Activated CD8-positive, alpha-beta memory T cell treated with anti-CD3 and anti-CD28 coated beads, Interleukin-2, amount 50 U/mL, for 1 hour (primary cell): Measurements from ENCODE around the gene SUPT20HL1.
"Not testable (repeated sequence)": the region's sequence is repeated elsewhere in the genome, so short reads cannot be mapped to it uniquely, and the experiment has no call there.

Experiments used
- DNase-seq: peaks from one replicate; pipeline ENCODE4 v3.0.0-alpha.2; 2020; ENCODE audit errors: extremely low read depth

SUPT20HL1 gene

DNA sequence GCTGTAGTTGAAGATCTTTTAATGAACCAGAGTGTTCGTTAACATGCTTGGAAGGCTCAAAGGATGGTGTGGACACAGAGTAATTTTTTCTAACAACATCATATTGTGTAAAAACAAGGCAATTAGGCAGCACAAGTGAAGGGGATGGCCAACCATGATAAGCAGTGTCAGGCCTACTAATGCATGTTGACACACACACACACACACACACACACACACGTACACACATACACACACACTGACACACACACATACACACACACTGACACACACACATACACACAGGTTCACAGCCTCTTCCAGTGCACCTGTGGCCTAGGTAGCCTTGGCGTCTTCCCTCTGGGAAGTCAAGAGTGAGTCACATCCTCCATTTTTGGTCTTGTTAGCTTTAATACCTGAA lies at the start of gene SUPT20HL1:
Gene SUPT20HL1 (plus strand): TSS at position 368 of the 400 bp plus-strand sequence. CDS start 2,122 bp downstream, outside the sequence.
- no peak for DNase-seq

DNA sequence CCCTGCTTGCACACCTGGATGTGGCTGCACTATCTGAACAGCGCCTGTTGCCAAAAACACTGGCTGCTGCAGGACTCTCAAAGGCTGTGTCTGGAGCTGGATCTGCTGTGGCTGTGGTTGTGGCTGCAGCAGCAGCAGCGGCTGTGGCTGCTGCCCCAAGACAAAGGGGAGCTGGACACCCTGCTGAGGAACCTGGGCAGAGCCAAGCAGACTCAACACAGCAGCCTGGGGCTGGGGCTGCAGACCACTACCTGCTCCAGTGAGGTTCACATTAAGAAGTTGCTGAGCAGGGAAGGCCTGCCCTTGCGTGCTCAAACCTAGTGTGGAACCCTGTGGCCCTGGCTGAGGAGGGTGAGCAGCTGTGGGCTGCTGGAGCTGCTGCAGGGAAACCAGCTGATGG lies 49.5 kb upstream of the SUPT20HL1 start:
- not testable (repeated sequence) for DNase-seq

DNA sequence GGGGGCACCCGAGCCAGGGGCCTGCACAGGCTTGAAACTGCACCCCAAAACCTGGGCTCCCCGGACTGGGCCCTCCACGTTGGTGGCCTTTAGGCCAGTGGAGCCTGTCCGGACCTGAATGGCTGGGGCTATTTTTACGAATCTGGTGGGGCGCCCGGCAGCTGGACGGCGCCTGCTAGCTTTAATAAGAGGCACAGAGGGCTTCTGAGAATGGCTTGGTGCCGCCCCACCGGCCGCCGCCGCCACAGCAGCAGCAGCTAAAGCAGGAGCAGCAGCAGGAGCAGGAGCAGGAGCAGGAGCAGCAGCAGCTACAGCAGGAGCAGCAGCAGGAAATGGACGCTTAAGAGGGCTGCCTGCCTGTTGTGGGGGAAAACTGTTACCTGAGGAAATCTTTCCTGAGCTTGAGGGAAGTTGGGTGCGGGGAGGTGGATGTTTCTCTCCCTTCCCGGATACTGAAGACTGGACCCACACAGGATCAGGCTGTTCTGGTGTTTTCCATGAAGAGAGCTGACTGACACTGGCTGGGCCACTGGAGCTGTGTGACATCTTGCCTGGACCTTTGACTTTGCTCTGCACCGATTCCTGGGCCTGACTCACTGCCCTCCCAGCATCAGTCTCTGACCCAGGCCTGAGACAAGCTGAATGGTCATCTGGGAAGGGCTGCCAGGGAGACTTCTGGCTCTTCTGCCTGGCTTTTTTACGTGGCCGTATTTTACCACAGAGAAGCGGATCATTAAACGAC lies 48.8 kb upstream of the SUPT20HL1 start:
- DNase-seq = not testable (repeated sequence)

DNA sequence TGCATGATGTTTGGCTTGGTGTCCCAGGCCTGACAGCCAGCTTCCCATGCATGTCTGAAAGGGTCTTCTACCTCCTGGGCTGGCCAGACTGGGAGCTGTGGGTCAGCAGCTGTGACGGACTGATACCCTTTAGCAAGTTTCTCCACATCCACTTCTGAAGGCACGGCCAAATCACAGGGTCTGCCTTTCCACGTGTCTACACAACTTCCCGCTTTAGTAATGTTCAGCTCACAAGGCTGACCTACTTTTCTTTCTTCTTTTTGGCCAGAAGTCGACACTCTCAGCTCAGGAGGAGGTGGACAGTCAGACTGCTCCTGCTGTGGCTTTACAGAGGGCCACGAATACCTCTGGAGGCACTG lies 48.2 kb upstream of the SUPT20HL1 start:
- not testable (repeated sequence) for DNase-seq

DNA sequence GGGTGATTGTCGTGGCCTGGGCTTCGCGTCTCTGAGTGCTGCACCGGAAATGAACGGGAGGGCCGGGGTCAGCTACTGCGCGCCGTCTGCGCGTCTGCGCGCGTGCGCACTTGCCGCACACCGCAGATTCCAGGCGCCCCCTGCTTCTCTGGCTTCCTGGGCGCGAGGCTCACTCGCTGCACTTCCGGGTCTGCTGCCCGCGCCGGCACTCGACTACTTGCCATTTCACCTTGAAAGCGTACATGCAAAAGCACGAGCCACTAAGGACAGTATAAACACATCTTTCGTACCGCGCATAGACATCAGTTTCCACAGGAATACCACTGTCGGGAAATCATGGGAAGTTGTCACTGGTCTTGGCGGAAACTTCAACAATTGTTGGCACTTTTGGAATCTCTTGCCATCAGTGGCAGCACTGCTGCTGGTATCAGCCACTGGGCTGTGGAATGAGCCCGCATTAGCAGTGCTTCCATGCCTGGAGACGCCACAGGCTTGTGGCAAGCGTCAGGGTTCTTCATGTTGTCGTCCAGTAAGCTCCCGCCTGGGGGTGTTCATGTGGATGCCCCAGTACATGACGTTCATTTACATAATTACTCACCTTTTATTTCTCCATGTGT lies 46.3 kb upstream of the SUPT20HL1 start, which contains the start of gene SUPT20HL2:
Gene SUPT20HL2 (minus strand): TSS at position 51 of the 617 bp plus-strand sequence. CDS start 754 bp downstream, outside the sequence.
- DNase-seq = no peak

DNA sequence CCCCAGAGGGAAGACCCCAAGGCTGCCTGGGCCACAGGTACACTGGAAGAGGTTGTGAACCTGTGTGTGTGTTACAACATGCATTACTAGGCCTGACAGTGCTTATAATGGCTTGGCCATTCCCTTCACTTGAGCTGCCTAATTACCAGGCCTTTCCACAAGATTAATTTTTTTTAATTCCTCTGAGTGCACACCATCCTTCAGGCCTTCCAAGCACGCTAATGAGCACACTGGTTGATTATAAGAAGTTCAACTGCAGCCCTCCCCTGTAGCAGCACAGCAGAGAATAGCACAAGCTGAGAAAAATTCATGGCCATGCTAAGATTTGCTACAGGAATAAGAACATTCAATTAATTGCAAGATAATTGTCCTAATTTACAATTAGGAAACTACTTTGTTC lies 44.3 kb upstream of the SUPT20HL1 start:
- no peak for DNase-seq

DNA sequence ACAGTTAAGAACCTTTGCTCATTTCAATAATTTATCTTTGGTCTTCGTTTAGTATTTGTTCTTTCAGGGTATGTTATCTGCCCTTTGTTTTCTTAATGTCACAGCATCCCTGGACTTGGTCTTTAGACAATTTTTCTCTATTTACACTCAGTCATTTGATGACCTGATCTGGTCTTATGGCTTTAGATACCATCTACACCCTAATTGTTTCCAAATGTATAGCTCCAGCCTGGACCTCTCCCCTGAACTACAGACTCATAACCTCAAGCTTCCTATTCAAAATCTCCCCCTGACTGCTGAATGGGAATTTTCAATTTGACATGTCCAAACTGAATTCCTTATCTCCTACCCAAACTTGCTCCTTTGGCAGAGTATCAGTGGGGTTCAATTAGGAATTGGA lies 42.9 kb upstream of the SUPT20HL1 start:
- no peak for DNase-seq

DNA sequence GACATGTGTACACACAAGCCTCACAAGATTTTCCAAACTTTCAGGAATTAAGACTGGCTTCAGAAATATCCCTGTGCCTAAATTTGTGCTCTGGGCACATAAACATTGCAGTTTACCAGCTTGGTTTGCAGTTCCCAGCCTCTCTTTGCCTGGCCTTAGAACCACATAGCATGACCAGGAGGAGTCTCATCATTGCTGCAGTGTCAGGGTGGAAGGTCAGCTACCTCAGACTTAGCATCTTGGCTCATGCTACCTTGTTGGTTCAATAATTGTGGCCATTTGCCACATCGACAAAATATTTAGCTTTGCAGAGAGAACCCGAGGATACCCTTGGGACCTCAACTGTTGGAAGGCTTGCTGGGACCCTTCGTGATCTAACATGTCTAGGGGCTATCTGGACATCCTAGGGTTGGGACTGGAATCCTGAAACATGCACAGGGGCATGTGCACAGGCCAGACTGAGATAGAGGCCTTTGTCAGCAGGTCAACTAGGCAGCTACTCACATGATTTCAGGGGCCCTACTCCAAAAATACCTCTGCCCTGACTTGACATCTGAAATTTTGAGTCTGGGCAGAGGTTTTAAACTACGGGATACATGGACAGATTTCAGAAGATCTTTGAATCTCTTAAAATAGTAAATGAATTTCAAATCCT lies 38.6 kb upstream of the SUPT20HL1 start:
- DNase-seq = no peak

DNA sequence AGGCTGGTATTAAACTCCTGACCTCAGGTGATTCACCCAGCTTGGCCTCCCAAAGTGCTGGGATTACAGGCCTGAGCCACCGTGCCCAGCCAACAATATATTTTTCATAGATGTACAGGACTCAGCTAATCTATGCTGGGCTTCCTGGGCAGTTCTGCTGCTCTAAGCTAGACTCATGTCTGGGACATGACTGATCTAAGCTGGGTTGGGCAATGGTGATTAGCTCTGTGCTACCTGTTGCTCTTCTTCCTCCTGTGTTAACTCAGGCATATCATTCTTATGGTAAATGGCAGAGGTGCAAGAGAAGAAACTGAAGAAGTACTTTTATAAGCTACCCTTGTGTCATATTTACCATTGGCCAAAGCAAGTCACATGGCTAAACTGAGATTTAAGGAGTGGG lies 35.2 kb upstream of the SUPT20HL1 start:
- no peak for DNase-seq

DNA sequence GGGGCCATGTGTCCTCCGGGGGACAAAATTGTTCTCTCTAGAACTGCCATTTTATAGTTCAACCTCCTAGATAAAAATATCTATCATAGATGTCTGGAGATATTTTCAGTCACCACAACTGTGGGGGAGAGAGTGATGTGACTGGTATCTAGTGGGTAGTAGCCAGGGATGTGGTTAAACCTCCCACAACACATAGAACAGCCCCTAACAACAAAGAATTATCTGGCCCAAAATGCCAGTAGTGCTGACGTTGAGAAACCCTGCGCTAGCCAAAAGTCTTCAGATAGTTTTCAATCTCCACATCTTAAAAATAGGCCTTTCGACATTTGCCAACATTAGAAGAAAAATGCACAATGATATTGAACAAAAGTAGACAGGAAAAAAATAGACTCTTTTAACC lies 27.6 kb upstream of the SUPT20HL1 start:
- DNase-seq = no peak

DNA sequence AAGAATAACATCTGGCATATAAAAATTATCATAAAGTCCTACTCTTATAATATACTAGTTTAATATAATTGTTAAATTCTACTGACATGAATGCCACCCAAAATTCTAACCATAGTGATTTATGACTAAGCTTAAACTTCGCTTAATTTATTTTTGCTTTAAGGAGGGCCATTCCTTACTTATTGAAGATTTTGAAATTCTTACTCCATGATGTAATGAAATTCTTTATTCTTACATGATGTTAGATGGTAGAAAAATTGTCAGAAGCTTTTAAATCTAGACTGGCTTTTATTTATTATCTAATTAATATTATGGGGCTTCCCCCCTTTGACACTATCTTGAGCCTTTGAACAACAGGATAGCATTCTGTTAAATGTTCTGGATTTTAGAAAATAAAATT lies 27.1 kb upstream of the SUPT20HL1 start:
- no peak for DNase-seq

DNA sequence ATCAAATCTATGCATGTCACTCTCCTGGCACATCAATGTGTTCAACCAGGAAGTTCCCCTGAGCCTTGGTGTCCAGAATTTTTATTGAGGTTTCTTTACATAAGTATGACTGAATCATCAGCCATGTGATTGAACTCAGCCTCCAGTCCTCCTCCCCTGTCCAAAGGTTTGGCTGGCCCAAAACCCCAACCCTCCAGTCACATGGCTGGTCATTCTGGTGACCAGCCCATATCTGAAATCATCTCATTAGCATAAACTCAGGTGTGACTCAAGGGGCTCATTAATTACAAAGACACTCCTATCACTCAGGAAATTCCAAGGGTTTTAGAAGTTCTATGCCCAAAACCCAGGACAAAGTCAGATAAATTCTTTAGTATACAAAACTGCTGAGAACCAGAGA lies 26.0 kb upstream of the SUPT20HL1 start:
- no peak for DNase-seq

DNA sequence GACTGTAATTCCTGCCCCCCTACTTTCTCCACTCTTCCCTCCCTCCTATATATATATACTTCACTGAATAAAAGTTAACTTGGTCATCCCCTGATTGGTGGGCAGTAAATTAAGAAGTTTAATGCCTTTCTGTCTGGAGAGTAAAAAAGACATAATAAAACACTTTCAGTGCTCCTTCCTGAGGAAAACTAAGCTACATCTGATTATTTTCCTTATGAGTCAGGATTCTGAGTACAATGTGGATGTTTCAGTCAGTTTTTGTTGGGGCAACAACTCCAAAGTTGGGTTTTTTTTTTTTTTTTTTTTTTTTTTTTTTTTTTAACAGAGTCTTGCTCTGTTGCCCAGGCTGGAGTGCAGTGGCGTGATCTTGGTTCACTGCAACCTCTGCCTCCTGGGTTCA lies 24.6 kb upstream of the SUPT20HL1 start:
- DNase-seq = no peak

DNA sequence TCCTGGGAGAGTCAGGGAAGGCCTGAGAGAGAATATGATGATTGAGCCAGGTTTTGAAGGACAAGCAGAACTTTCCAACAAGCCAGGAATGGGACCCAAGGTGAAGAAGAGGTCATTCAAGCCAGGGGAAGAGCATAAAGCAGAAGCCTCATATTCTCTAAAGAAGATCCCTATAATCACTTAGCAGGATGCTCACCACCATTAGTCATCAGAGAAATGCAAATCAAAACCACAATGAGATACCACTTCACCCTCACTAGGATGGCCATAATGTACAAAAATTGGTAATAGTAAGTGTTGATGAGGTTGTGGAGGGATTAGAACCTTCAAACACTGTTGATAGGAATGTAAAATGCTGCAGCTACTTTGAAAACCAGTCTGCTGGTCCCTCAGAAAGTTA lies 20.5 kb upstream of the SUPT20HL1 start:
- DNase-seq = no peak

DNA sequence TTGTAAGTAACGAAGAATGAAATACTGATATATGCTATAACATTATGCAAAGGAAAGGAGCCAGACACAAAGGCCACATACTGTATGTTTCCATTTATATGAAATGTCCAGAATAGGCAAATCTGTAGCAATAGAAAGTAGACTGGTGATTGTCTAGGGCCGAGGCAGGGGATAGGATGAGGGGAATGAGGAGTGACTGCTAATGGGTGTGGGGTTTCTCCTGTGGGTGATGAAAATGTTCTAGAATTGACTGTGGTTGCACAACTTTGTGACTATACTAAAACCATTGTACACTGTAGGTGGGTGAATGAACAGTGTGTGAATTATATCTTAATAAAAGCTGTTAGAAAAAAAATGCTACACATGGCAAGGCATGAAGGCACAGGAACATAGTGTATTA lies 19.9 kb upstream of the SUPT20HL1 start:
- no peak for DNase-seq

DNA sequence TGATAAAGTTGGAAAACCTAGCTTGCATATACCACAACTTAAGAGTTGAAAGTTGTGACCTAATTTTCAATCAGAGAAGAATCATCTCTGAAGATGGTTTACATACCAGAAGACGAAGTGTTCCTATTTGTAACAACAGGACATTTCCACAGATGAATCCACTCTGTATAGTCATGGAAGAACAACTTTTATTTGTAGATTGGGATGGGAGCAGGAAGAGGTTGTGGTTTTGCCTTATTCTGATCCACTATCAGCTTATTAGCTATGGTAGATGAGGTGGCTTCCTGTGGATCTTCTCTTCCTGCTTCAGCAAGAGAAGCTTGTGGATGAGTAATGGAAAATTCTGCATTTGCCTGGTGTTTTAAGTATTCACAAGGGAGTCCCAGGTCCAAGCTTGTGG lies 18.6 kb upstream of the SUPT20HL1 start:
- DNase-seq = no peak

DNA sequence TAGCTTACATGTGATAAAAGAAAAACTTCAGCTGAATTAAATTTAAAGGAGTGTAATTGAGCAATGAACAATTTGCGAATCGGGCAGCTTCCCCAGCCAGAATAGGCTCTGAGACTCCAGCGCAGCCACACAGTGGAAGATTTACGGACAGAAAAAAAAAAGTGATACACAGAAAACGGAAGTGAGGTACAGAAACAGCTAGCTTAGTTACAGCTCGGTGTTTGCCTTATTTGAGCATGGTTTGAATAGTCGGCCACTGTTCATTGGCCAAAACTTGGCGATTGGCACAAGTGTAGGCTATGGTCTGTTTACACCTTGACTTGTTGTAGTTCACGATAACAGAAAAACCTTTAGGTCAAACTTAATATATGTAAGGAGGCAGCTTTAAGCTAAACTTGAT lies 16.7 kb upstream of the SUPT20HL1 start:
- DNase-seq = no peak

DNA sequence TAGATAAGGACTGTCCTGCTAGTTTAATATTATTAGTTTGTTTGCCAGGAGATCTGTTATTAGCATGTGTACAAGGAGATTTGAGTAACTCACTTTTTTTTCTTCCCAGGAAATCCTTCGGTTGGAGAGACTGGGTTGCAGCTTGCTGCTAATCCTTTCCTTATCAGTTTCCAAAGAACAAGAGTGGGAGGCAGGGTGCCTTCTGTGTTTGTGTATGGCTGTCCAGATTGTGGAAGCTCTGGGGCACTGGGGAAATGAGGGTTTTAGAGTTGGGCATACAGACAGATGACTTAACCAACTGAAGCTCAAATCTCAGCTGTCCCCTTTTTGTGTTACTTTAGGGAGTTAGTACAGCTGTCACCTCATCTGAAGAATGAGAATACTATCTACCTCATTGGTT lies 12.6 kb upstream of the SUPT20HL1 start:
- DNase-seq = no peak

DNA sequence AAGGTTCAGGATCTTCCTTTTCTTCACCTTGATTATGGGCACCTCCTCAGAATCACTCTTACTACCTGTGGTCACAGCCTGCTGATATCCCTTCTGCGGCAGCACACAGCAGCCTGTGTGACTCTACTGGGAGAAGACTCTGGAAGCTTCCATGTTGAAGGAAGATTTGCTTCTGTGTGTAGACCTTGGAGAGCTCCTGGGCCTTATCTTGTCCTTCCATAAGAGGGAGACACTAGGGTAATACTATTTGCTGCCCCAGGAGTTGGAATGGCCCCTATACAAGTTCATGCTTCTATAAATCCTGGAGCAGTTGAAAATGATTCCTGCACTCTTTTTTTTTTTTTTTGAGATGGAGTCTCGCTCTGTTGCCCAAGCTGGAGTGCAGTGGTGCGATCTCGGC lies 10.2 kb upstream of the SUPT20HL1 start:
- no peak for DNase-seq

DNA sequence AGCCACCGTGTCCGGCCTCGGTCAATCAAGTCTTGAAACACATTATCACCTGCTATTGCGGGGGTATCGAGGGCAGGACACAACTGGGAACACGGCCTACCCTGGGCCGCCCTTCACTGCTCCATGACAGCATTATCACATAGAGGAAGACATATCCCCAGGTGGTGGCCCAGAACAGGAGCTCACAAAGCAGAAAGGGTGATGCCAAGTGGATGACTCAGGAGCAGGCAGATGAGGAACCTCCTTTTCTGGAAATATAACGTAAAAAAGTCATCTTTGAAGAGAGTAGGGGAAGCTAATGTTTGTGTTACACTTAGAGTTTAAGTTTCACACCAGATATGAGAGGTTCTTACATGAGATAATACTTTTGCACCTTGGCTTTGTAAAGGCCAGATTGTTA lies 5.3 kb upstream of the SUPT20HL1 start:
- DNase-seq = no peak

DNA sequence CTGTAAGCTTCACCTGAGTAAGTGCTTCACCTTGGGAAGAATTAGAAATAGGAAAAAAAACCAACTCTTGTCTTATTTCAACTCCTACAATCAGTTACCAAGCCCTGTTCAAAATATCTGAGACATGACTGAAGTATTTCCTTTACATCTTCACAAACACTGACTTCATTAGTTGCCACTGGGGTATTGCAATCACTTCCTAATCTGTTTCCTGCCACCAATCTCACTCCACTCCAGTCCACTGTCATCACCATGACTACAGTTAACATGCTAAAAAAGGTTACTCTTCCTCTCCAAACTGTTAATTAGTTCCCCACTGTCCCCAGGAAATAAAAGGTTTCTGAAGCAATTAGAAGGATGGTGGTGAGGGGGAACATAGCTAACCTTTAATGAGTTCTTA lies 3.3 kb upstream of the SUPT20HL1 start:
- DNase-seq = no peak

DNA sequence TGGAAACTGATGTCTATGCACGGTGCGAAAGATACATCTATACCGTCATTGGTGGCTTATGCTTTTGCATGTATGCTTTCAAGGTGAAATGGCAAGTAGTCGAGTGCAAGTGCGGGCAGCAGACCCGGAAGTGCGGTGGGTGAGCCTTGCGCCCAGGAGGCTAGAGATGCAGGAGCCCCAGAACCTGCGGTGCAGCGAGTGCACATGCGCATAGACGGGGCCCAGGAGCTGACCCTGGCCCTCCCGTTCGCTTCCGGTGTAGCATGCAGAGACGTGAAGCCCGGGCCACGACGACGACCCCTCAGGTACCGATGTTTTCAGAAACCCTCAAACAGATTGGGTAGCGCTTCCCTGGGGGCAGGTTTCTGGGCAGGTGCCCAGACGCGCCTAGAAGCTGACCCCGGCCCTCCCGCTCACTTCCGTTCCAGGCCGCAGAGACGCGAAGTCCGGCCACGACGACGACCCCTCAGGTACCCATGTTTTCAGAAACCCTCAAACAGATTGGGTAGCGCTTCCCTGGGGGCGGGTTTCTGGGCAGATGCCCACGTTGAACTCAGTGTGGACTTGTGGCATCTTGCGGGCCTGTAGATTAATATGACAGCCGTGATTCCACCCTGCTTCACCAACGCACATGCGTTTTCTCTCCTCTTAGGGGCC lies 1.8 kb downstream of the SUPT20HL1 start:
- DNase-seq = not testable (repeated sequence)
